Measurements from ENCODE around the gene ASIC2.

The ASIC2 gene

DNA sequence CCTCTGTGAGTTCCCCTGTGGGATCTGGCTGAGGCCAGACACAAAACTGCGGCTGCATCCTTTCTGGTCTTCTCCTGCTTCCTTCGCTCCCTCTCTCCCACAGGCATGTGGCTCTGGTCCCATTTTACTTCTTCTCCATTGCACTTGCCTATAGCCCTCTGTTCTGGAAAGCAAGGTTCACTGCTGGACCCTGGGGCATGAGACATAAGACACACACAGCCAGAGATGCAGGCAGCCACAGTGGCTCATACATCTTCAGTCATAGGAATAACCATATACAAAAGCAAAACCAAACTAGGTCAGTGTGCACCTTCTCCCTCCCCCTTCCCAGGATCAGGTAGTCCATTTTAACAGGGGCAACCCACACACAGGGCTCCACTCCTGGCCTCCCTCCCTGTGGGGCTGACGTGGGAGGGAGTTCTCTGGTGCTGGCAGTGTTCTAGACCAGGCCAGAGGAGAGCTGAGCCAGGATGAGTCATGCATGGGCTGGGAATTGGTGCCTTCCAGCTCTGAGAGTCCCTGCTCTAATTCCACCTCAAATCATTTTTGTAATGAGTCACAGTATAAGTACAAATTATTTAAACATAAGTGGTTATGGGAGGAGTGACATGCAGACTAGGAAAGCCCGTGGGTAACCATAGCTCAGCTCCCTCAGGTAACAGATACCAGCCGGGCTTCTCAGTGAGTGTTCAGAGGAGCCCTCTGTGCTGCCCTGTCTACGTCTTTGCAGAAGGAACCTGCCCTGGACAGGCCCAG lies 58.0 kb downstream of the ASIC2 start (continued):
- TF ChIP-seq, protein P1, sequence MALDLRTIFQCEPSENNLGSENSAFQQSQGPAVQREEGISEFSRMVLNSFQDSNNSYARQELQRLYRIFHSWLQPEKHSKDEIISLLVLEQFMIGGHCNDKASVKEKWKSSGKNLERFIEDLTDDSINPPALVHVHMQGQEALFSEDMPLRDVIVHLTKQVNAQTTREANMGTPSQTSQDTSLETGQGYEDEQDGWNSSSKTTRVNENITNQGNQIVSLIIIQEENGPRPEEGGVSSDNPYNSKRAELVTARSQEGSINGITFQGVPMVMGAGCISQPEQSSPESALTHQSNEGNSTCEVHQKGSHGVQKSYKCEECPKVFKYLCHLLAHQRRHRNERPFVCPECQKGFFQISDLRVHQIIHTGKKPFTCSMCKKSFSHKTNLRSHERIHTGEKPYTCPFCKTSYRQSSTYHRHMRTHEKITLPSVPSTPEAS (tag by site-specific recombination; IDR thresholded peaks at IDR 0.05), result no peak
- peak; percentile 21; the same call in 1 of the 2 replicates for TF ChIP-seq SP2 (tag by site-specific recombination; IDR thresholded peaks at IDR 0.05)

DNA sequence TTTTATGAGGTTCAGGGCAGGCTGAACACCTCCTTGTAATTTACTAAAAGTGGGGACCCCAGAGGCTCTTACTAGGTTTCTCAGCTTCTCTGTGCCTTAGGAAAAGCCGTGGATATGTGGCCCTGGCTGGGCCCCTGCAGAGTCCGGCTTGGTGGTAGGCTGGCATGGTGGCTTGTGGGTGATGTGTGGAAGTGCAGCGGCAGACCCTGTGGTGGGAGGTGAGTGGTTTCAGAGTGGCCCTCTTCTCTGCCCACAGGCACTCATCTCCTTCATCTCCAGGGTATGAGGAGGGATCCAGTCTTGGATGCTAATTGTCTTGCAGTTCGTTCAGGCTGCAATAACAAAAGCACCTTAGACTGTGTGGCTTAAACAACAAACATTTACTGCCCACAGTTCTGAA lies 58.9 kb downstream of the ASIC2 start:
- CTCF ChIA-PET, result no interaction called here
- peaks cover 16% of the 10 kb centered on the region for H3K4me1 ChIP-seq (ENCODE audit: control insufficient read depth, insufficient read depth, low read length)
- H3K27ac ChIP-seq (ENCODE audit: extremely low read depth, low read depth, low read length), result no peak overlapping the region
- no peak overlapping the region for H3K4me3 ChIP-seq (ENCODE audit: low read depth, low read length)
- no peaks in the 10 kb centered on the region for H3K9me3 ChIP-seq (ENCODE audit: control insufficient read depth, insufficient read depth, low read depth, low read length)
- H3K36me3 ChIP-seq (ENCODE audit: control insufficient read depth in 2 of 2, insufficient read depth in 1 of 2, low read length in 2 of 2), result no peaks in the 10 kb centered on the region
- TF ChIP-seq ZFHX2 (tag by site-specific recombination; conservative IDR thresholded peaks at IDR 0.05) (peak; percentile 41; the same call in 1 of the 2 replicates), MZF1 (tag by site-specific recombination; IDR thresholded peaks at IDR 0.05; ENCODE audit: borderline replicate concordance) (no peak), ZNF335 (tag by site-specific recombination; conservative IDR thresholded peaks at IDR 0.05) (no peak), ZSCAN16 (tag by site-specific recombination; IDR thresholded peaks at IDR 0.05) (no peak), ZNF521 (tag by site-specific recombination; IDR thresholded peaks at IDR 0.05) (no peak), ZNF121 (tag by site-specific recombination; IDR thresholded peaks at IDR 0.05) (no peak), KLF1 (tag by site-specific recombination; IDR thresholded peaks at IDR 0.05) (no peak), EGR2 (tag by site-specific recombination; IDR thresholded peaks at IDR 0.05; ENCODE audit: low read depth) (peak; percentile 56; the same call in 1 of the 2 replicates), ZNF266 (tag by site-specific recombination; IDR thresholded peaks at IDR 0.05; ENCODE audit: low read depth) (no peak), ZNF510 (tag by site-specific recombination; IDR thresholded peaks at IDR 0.05; ENCODE audit: insufficient replicate concordance) (no peak), HOXA7 (CRISPR knock-in tag; IDR thresholded peaks at IDR 0.05; ENCODE audit: borderline replicate concordance) (no peak), ZNF76 (tag by site-specific recombination; IDR thresholded peaks at IDR 0.05; ENCODE audit: borderline replicate concordance, low read depth) (no peak), ZNF747 (tag by site-specific recombination; IDR thresholded peaks at IDR 0.05) (no peak), PRDM10 (tag by site-specific recombination; IDR thresholded peaks at IDR 0.05) (no peak)
- TF ChIP-seq, protein P2, sequence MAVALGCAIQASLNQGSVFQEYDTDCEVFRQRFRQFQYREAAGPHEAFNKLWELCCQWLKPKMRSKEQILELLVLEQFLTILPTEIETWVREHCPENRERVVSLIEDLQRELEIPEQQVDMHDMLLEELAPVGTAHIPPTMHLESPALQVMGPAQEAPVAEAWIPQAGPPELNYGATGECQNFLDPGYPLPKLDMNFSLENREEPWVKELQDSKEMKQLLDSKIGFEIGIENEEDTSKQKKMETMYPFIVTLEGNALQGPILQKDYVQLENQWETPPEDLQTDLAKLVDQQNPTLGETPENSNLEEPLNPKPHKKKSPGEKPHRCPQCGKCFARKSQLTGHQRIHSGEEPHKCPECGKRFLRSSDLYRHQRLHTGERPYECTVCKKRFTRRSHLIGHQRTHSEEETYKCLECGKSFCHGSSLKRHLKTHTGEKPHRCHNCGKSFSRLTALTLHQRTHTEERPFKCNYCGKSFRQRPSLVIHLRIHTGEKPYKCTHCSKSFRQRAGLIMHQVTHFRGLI (tag by site-specific recombination; IDR thresholded peaks at IDR 0.05), result no peak
- POLR2A ChIA-PET, result no interaction called here

- POLR2A ChIA-PET, result no interaction called here
- Histone ChIP-seq H3K4me3 (ENCODE audit: low read depth, low read length) (no peak overlapping the region), H3K27ac (ENCODE audit: extremely low read depth, low read depth, low read length) (no peak overlapping the region), H3K9me3 (ENCODE audit: control insufficient read depth, insufficient read depth, low read depth, low read length) (no peaks in the 10 kb centered on the region), H3K36me3 (ENCODE audit: control insufficient read depth in 2 of 2, insufficient read depth in 1 of 2, low read length in 2 of 2) (no peaks in the 10 kb centered on the region), H3K4me1 (ENCODE audit: control insufficient read depth, insufficient read depth, low read length) (peaks cover 16% of the 10 kb centered on the region)
- CTCF ChIA-PET, result no interaction called here
- TF ChIP-seq, protein P3, sequence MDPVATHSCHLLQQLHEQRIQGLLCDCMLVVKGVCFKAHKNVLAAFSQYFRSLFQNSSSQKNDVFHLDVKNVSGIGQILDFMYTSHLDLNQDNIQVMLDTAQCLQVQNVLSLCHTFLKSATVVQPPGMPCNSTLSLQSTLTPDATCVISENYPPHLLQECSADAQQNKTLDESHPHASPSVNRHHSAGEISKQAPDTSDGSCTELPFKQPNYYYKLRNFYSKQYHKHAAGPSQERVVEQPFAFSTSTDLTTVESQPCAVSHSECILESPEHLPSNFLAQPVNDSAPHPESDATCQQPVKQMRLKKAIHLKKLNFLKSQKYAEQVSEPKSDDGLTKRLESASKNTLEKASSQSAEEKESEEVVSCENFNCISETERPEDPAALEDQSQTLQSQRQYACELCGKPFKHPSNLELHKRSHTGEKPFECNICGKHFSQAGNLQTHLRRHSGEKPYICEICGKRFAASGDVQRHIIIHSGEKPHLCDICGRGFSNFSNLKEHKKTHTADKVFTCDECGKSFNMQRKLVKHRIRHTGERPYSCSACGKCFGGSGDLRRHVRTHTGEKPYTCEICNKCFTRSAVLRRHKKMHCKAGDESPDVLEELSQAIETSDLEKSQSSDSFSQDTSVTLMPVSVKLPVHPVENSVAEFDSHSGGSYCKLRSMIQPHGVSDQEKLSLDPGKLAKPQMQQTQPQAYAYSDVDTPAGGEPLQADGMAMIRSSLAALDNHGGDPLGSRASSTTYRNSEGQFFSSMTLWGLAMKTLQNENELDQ (tag by site-specific recombination; IDR thresholded peaks at IDR 0.05; ENCODE audit: low read depth), result no peak
- TF ChIP-seq ZNF629 (tag by site-specific recombination; IDR thresholded peaks at IDR 0.05) (peak; percentile 47; the same call in 1 of the 2 replicates), ZNF366 (tag by site-specific recombination; conservative IDR thresholded peaks at IDR 0.05) (0 out of 2 replicates have a peak, but pooled peaks have one; percentile 21), ZNF560 (tag by site-specific recombination; IDR thresholded peaks at IDR 0.05; ENCODE audit: borderline replicate concordance) (no peak), KLF17 (tag by site-specific recombination; IDR thresholded peaks at IDR 0.05) (peak; percentile 50), GLIS1 (tag by site-specific recombination; IDR thresholded peaks at IDR 0.05) (peak; percentile 60), ZBTB20 (tag by site-specific recombination; IDR thresholded peaks at IDR 0.05) (peak; percentile 86)
These were observed 59.3 kb downstream of the ASIC2 start for GRCh38 chr17:33233811-33234177.
